HG03378 (cell line): ENCODE measurements around the gene SRGAP1.
"Not testable (repeated sequence)": the region's sequence is repeated elsewhere in the genome, so short reads cannot be mapped to it uniquely, and the experiment has no call there.

Experiments used
- ATAC-seq: cut with Tn5 transposase; IDR thresholded peaks from one replicate; pipeline ENCODE4 v1.9.1; 2021; ENCODE audit warnings: mild to moderate bottlenecking, moderate library complexity; ENCODE audit not compliant: unreplicated experiment

The SRGAP1 gene

DNA sequence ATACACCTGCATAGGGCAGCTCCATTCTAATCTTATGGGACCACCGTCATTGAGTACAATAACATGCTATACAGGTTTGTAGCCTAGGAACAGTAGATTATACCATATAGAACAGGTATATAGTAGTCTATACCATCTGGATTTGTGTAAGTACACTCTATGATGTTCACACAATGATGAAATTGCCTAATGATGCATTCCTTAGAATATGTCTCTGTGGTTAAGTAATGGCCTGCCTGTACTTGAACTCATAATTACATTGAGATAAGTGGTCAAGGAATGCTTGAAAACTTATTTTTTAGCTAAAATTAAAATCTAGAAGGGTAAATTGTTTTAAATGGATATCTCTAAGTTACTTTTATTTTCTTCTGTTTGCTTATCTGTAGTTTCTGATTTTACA, 152.7 kb downstream of the SRGAP1 start:
- ATAC-seq = no peak

DNA sequence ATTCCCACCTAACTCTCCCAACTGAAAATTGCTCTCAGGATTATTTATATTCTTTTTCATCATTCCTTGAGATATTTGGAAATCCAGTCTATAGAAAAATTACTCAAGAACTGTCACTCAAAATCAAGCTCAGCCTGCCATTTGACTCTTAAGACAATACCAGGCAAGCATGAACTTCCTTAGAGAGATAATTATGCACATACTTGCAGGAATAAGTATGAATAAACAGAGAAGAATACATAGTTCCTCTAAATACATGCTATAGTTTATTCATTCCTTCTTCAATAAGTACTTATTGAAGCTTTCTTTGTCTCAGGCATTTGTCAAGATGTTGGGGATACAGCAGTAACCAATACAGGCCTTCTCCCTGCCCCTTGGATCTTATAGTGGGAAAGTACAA, 154.1 kb downstream of the SRGAP1 start:
- ATAC-seq = no peak

DNA sequence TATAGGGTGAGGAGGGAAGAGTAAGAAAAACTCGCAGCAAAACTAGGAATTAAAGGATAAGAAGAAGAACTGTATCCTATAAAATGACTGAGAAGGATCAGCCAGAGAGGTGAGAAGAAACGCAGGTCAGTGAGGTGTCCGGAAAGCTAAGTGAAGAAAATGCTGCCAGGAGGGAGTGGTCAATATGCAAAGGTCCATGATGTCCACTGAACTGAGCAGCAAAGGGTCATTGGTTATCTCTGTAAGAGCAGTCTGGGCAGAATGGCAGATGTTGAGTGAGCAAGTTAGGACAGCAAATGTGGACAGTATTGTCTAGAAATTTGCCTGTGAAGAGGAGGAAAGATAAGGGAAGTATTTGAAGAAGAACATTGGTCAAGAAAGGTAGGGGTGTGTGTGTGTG, 155.4 kb downstream of the SRGAP1 start:
- ATAC-seq = no peak

DNA sequence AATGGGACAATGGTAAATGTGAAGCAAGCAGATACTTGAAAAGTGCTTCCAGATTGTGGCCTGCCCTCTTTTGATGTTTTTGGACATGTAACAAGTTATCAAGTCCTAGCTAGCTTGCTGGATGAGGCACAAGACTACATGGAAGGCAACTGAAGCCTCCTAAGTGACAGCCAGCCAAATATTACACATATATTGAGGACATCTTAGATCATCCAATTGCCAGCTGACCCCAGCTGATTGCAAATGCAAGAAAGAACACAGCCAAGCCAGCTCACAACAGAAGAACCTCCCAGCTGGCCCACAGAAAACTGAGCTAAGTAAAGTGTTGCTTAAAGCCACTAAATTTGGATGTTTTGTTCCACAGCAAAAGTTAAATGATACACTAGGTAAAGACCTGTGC, 156.9 kb downstream of the SRGAP1 start:
- no peak for ATAC-seq

DNA sequence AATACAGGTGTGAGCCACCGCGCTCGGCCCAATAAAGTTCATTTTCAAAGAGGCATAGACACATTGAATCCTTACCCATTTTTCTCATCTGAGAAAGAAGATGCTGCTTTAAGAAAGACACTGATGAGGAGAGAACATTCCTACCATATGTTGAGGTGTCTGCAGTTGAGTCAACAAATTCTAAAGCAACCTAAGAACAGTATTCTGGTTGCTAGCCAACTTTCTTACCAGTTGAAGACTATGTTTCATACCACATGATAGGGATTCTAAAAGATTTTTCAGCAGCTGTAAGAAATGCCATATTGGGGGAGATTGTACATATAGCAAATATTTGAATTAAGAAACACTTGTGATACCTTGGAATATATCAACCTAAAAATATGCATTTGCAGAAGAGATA, 160.1 kb downstream of the SRGAP1 start:
- ATAC-seq = no peak

DNA sequence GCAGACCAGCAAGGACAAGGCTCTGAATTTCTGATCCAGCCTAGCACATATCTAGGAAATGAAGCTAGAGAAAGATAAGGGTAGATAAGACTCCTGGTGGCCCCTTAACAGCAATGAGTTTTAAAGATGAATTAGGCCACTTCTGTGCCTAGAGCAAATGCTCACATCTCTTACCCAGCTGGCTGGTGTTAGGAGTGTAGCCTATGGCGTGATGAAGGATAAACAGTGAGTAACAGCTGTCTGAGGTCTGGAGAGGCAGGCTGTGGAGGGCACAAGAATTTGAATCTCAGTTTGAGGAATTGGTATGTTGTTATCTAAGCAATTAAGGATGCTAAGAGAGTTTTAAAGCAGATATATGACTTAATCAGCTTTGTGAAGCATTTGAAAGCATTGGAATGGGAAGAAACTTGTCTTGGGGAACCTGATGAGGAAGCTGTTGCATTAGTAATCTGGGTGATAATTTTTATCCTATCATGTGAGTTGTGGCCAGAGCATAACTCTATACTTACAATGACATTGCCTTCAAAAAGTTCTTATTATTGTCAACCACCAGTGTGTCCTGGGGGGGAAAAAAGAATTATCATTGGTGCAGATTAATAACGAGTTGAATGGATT, 161.8 kb downstream of the SRGAP1 start:
- no peak for ATAC-seq

DNA sequence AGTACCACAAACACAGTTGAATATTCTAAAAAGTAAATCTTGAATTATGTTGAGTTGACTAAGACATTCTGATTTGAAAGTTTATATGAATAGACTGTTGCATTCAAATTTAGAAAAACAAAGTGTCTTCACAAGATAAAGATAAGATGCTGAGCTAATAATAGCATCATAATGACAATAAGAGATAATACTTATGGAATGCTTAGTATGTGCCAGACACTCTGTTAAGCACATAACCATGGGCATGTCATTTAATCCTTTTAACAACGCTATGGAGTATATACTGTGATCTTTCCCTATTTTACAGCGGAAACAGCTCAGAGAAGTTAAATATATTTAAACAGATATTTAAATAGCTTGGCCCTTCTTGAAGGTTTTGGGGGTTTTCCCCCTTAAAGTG, 163.4 kb downstream of the SRGAP1 start:
- ATAC-seq = no peak

DNA sequence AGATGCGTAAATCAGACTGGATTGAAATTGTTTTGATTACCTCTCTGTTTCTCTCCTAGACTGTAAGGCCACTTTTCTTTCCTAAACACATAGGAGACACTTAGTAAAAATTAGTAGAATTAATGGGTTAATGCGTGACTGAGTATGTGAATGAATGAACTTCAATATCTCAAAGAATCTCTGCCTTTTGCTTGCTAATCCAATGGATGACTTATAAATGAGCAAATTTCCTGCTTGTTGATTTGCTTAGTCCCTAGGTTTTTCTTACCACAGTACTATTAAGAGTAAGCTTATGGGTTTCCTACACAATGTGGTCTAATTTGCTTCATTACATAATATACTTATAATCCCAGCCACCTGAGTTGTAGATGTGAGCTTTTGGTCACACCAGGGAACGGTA, 164.1 kb downstream of the SRGAP1 start:
- no peak for ATAC-seq

DNA sequence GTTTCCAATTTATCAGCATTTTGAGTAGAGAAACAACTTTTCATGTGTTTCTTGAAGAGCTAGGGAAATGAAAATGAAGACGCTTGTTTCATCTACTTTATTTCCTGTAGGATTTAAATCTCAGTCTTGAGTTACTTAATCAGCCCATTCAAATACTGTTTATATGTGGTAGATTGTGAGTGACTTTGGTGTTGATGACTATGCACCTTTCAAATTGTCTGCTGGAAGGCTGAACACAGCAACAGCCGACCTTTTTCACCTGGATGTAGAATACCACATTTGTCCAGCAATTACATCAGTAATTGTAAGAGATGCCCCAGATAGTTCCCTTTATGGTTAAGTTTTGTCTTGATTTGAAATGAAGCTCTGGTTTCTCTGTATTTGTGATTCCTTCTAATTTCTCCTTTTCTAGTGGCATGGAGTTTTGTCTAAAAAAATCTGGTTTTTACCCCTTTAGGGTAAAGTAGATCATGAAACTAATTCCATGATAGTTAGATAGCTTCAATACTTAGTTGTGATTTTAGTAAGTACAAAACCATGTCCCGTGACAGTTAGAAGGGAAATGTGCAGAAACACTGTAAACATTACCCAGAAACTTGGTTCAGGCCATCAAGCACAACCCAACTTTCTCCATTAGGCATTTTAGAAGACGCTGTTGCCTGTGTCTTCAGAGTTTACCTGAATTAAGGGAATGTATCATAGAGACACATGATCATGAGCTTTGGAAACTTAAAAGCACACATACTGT, 165.0 kb downstream of the SRGAP1 start:
- peak; percentile 58 for ATAC-seq

DNA sequence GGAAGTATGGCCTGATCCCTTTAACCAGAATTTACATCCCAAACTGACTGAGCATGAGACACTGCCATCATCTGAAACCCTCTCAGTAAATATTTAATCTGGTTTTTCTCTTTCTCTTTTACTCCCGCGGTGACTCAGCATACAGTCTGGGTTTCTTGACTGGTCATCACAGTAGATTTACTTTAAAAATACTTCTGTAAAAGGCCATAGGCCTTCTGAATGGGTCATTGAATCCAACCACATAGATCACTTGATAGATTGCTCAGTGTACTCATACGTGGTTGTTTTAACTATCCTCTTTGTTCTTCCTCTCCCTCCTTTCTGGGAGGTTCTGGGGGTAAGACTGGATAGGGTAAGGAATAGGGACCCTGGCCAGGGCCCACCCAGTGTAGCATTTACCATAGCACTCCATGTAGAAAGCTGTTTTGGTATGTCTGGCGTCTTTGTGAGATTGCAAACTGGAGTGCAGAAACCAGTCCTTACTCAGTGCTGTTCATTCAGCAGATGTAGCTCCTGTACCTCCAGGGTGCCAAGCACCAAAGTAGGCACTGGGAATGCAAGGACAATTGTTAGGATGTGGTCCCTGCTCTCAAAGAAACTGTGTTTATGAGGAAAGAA, 165.7 kb downstream of the SRGAP1 start:
- peak; percentile 94 for ATAC-seq

DNA sequence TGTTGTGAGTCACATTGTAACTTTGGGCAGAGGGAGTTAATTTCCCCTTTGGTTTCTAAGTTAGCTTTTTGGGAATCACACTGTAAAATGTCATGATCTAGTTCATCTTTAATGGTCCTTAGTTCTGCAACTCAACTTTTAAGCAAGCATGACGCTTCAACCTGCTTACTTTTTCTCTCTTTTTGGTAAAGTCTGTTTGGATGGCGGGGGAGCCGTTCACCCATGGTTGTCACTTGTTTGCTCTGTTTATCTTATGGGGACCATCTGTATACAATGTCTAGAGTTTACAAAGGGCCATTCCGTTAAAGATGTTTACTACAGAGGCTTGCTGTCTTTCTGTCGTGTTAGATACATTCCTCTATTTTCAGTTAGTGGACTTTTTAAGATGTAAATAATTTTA, 172.0 kb downstream of the SRGAP1 start:
- ATAC-seq = no peak

DNA sequence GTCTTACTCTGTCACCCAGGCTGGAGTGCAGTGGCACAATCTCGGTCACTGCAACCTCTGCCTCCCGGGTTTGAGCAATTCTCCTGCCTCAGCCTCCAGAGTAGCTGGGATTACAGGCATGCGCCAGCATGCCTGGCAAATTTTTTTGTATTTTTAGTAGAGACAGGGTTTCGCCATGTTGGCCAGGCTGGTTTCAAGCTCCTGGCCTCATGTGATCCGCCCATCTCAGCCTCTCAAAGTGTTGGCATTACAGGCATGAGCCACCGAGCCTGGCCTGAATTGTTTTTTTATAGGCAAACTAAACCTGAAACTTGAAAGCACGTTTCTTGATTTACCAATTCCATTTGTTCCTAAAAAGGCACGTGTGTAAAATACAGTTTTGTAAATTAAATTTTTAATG, 173.6 kb downstream of the SRGAP1 start:
- not testable (repeated sequence) for ATAC-seq

DNA sequence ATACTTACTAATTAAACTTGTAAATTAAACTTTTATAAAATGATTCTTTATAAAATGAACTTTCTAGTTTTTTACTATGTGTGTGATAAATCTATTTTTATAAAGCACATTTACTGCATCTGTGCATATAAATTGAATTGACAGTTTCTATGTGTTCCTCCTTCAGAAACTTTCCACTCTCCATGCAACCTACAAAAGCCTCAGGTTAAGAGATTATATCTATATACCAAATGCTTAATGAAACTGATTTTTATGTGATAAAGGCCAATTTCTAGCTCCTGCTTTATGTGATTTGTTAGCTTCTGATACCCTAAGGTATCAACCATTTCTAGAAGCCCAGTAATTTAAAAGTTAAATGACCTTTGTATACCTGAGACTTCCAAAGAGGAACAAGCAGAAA, 174.0 kb downstream of the SRGAP1 start:
- no peak for ATAC-seq

DNA sequence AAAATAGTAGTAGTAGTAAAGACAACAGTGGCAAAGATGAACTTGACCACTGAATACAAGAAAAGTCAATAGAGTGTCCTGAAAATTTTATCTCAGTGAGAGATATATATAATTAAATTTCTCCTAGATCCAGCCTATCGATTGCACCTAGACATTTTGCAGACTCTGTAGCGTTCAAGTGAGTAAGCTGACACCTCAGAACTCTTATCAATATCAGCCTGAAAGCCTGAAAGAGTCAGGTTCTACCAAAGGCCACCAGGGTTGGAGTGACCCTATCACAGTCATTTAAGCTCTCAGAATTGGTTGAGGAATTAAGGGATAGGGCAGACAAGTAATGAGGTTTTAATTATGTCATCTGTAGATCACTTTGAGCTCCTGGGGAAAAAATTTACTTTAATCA, 174.6 kb downstream of the SRGAP1 start:
- ATAC-seq = no peak

DNA sequence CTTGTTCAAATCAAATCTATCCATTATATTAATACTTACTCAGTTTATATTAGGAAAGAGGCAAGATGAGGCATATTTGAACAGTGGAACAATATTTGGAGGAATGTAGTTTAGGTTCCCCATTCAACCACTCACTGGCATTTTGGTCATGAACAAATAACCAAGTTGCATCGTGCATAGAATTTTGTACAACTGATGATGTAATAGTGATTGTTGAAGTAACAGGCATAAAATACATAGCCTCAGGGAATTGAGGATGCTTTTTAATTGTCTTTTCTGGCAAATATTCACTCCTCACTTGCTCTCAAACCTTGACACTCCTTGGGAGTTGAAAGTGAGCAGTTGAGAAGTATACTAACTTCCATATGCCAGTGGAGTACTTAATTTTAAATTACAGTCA, 175.2 kb downstream of the SRGAP1 start:
- no peak for ATAC-seq

DNA sequence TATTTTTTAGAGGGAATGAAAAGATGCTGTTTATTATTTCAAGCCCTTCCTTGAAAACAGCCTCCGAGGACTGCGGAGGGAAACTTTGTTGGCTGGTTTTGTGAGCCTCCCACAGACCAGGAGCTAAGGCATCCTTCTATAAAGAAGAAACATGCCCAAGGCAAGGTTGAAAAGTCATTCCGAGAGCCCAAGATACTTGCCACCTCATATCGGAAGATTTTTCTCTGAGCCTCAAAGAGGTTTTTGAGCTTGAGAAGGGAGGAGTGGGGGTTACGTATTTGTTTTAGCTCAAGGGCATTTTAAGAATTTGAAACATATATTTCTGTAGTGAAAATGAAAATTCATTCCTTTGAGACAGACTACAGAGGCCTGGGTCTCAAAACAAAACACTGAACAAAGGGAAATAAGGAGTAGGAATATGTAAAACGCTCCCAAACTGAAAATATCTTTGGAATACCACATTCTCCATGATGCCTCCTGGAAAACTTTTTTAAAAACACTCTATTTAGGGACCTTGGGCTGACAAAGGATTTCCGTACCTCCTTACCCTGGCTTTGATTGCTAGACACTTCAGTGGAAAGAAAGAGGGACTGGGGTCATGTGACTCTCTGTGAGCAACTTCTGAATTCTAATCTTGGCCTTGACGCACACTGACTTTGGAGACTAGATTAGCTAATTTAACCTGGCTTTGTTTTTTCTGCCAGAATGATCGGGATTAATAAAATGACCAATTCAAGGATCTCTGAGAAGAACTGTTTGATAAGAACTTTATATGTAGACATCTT, 180.9 kb downstream of the SRGAP1 start:
- no peak for ATAC-seq

DNA sequence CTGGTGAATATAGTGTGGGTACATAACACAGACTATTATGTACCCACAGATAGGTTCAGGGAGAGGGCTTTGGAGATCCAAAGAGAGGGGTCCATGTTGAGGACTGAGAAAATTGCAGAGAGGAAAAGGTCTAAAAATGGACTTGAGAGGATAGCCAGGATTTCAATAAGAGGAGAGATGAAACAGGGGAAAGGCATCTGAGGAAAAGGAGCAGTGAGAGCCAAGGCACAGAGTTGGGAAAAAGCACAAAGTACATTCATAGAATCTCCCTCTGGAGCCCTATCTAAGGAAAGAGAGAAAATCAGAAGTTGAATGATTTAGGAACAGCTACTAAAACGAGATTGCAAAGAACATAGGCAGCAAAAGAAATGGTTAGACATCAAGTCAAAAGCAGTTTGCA, 182.8 kb downstream of the SRGAP1 start:
- ATAC-seq = no peak

DNA sequence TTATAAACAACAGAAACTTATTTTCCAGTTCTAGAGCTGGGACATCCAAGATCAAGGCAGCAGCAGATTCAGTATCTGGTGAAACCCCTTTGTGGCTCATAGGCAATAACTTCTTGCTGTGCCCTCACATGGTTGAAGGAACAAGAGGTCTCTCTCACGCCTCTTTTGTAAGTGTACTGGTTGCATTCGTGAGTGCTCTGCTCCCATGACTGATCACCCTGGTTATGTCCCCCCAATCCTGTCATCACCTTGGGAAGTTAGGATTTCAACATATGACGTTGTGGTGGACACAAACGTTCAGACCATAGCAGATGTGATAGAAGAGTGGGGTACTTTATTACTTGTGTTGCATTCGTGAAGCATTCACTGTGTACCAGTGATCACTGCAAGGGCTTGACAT, 184.0 kb downstream of the SRGAP1 start:
- ATAC-seq = no peak

DNA sequence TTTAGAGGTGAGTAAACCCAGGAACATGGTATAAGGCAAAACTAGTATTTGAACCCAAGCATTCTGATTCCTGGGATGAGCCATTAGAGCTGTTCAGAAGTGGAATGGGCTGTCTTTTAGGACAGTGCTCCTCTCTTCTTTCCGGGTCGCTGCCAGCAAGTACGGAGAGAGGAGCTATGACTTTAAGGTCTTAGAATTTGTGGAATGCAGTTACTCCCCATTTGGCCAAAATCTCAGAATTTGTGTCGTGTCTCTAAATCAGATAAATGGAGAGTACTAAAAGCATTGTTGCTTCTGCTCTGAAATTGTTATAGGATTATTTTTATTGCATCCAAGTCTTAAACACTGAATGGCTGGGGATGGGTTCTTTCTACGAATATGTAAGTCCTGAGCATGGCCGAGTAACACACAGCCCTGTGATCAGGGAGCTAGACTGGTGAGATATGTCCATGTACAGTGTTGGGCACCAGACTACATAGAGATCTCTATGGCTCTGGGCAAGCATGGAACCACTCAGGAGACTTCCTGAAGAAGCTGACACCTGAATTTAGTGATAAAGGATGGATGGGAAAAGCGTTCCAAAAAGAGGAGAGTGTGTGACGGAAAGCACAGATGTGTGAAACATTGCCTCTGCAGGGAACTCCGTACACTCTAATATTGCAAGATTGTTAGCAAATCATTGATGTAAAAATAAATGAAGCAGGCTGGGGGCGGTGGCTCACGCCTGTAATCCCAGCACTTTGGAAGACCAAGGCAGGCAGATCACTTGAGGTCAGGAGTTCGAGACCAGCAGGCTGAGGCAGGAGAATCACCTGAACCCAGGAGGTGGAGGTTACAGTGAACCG, 184.7 kb downstream of the SRGAP1 start:
- no peak for ATAC-seq

DNA sequence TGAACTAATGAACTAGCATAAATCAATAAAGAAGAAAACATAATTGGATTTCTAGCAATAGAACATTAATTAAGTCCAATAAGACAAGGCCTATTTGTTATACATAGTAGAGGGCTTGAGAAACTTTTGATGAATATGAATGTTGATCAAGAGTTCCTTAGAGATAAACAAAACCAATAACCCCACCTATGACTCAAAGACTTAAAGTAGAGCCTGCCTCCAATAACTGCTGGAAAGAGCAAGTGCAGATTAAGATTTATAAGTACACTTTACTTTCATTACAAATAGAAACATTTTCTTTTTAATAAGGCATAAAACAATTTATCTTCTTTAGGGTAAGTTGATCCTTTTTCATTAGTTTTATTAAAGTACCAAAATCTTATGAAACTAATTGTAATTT, 185.7 kb downstream of the SRGAP1 start:
- ATAC-seq = no peak

DNA sequence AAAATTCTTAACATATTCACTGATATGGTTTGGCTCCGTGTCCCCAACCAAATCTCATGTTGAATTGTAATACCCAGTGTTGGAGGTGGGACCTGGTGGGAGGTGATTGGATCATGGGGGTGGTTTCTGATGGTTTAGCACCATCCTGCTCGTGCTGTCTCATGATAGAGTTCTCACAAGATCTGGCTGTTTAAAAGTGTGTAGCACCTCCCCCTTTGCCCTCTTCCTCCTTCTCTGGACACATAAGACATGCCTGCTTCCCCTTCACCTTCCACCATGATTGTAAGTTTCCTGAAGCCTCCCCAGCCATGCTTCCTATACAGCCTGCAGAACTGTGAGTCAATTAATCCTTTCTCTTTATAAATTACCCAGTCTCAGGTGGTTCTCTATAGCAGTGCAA, 189.6 kb downstream of the SRGAP1 start:
- ATAC-seq = not testable (repeated sequence)
